IMR-90 (cell line): Measurements from ENCODE around the gene AGBL1. TPM values are rescaled to one million over a fixed set of nuclear protein-coding genes. Genes with fewer than 3 reads are reported as not detected.

Experiments
- ATAC-seq: fragments of 200-7000 bp; cut with Tn5 transposase; 2 replicates; pipeline ENCODE4 v1.9.1; 2020; ENCODE audit warnings: low read depth, mild to moderate bottlenecking, moderate library complexity
- BruUV-seq: library from RNA; stranded (reverse); fragments of 400-500 nt; replicated peaks from 2 replicates; lab custom pipeline; 2021; lab: Mats Ljungman, UMichigan
- CTCF ChIA-PET: fragments of 300-600 bp; formaldehyde crosslinking; extraction: SDS; loops from one replicate; lab custom pipeline; 2021; ENCODE audit warnings: antibody characterized with exemption; lab: Yijun Ruan, JAX
- POLR2A ChIA-PET: fragments of 300-600 bp; sonication (Branson Sonifier 250); formaldehyde crosslinking; loops from one replicate; lab custom pipeline; 2022; ENCODE audit warnings: antibody characterized with exemption; ENCODE audit not compliant: unreplicated experiment; lab: Charles Lee
- DNase-seq: peaks from one replicate; pipeline ENCODE4 v3.0.0; 2013
- H2AFZ ChIP-seq: replicated peaks from 2 replicates; pipeline ENCODE3; 2013; ENCODE audit warnings: low read length, mild to moderate bottlenecking; ENCODE audit not compliant: poor library complexity
- H2AK5ac ChIP-seq: 2 replicates; pipeline ENCODE4 v1.6.1; 2013; ENCODE audit warnings: low read depth, low read length, inconsistent platforms
- H2AK9ac ChIP-seq: replicated peaks from 2 replicates; pipeline ENCODE3; 2013; ENCODE audit warnings: mild to moderate bottlenecking, low read depth, low read length, moderate library complexity; ENCODE audit not compliant: poor library complexity
- H2BK120ac ChIP-seq: 2 replicates; pipeline ENCODE4 v1.6.1; 2013; ENCODE audit warnings: low read depth, low read length, inconsistent platforms
- H2BK15ac ChIP-seq: 3 replicates; pipeline ENCODE4 v1.6.1; 2013; ENCODE audit warnings: low read depth, low read length, inconsistent platforms
- H2BK20ac ChIP-seq: 2 replicates; pipeline ENCODE4 v1.6.1; 2013; ENCODE audit warnings: low read depth, mild to moderate bottlenecking, inconsistent platforms, low read length, moderate library complexity
- H2BK5ac ChIP-seq: 2 replicates; pipeline ENCODE4 v1.6.1; 2013; ENCODE audit warnings: mild to moderate bottlenecking, low read depth, low read length, inconsistent platforms; ENCODE audit not compliant: poor library complexity, severe bottlenecking
- H3K14ac ChIP-seq: replicated peaks from 2 replicates; pipeline ENCODE4 v1.6.1; 2013; ENCODE audit warnings: low read depth, low read length, inconsistent platforms
- H3K18ac ChIP-seq: 2 replicates; pipeline ENCODE4 v1.6.1; 2013; ENCODE audit warnings: low read depth, low read length, control low read depth
- H3K23ac ChIP-seq: 2 replicates; pipeline ENCODE4 v1.6.1; 2013; ENCODE audit warnings: low read depth, low read length, inconsistent platforms
- H3K27ac ChIP-seq: 2 replicates; pipeline ENCODE4 v1.5.1; 2013; ENCODE audit warnings: mild to moderate bottlenecking, control low read depth, low read length; ENCODE audit not compliant: insufficient read depth
- H3K27me3 ChIP-seq: 2 replicates; pipeline ENCODE4 v1.6.1; 2013; ENCODE audit warnings: low read length; ENCODE audit not compliant: control insufficient read depth, insufficient read depth
- H3K36me3 ChIP-seq: 2 replicates; pipeline ENCODE4 v1.6.1; 2013; ENCODE audit warnings: low read length, mixed read lengths; ENCODE audit not compliant: control insufficient read depth, insufficient read depth
- H3K4ac ChIP-seq: 2 replicates; pipeline ENCODE4 v1.6.1; 2013; ENCODE audit warnings: low read depth, low read length, inconsistent platforms
- H3K4me1 ChIP-seq: 2 replicates; pipeline ENCODE4 v1.6.1; 2013; ENCODE audit warnings: low read length, mixed read lengths; ENCODE audit not compliant: control insufficient read depth, insufficient read depth
- H3K4me2 ChIP-seq: 2 replicates; pipeline ENCODE4 v1.6.1; 2013; ENCODE audit warnings: low read depth, mild to moderate bottlenecking, control low read depth, low read length, moderate library complexity
- H3K4me3 ChIP-seq: 2 replicates; pipeline ENCODE4 v1.5.1; 2013; ENCODE audit warnings: low read depth, mild to moderate bottlenecking, control low read depth, low read length, moderate library complexity; ENCODE audit not compliant: insufficient read depth
- H3K56ac ChIP-seq: 2 replicates; pipeline ENCODE4 v1.6.1; 2013; ENCODE audit warnings: low read length, inconsistent platforms; ENCODE audit not compliant: insufficient read depth; ENCODE audit errors: extremely low read depth
- H3K79me1 ChIP-seq, 2 experiments: 2 replicates each; pipeline ENCODE4 v1.6.1; 2013; ENCODE audit warnings: low read length in 2 of 2, inconsistent platforms in 1 of 2, low read depth in 1 of 2
- H3K9ac ChIP-seq: 2 replicates; pipeline ENCODE4 v1.6.1; 2013; ENCODE audit warnings: low read depth, low read length, control low read depth
- H3K9me1 ChIP-seq: 2 replicates; pipeline ENCODE4 v1.6.1; 2013; ENCODE audit warnings: low read length, inconsistent platforms; ENCODE audit not compliant: insufficient read depth
- H3K9me3 ChIP-seq: 2 replicates; pipeline ENCODE4 v1.6.1; 2013; ENCODE audit warnings: low read length; ENCODE audit not compliant: control insufficient read depth, insufficient read depth
- H4K20me1 ChIP-seq: 2 replicates; pipeline ENCODE4 v1.6.1; 2013; ENCODE audit warnings: low read length, inconsistent platforms; ENCODE audit not compliant: insufficient read depth
- H4K5ac ChIP-seq: 2 replicates; pipeline ENCODE4 v1.6.1; 2013; ENCODE audit warnings: mild to moderate bottlenecking, low read depth, low read length, control low read depth
- H4K8ac ChIP-seq, 2 experiments: 2 replicates each; pipeline ENCODE4 v1.6.1; 2013; ENCODE audit warnings: low read depth in 2 of 2, low read length in 2 of 2, control low read depth in 1 of 2, inconsistent platforms in 1 of 2
- H4K91ac ChIP-seq: 2 replicates; pipeline ENCODE4 v1.6.1; 2013; ENCODE audit warnings: low read depth, low read length, inconsistent platforms; ENCODE audit not compliant: insufficient read depth
- BHLHE40 ChIP-seq: fragments of 150-350 bp; IDR thresholded peaks from 2 replicates; pipeline ENCODE4 v1.6.1; 2016; ENCODE audit warnings: mild to moderate bottlenecking, low read depth, low read length
- CHD1 ChIP-seq: IDR thresholded peaks from 2 replicates; pipeline ENCODE4 v1.6.1; 2012; ENCODE audit warnings: low read depth, low read length, improper control_type of control experiment
- CTCF ChIP-seq: conservative IDR thresholded peaks from 2 replicates; pipeline ENCODE4 v1.5.1; 2012; ENCODE audit warnings: mild to moderate bottlenecking, low read depth, low read length, improper control_type of control experiment
- MAFK ChIP-seq: IDR thresholded peaks from 2 replicates; pipeline ENCODE4 v1.6.1; 2012; ENCODE audit warnings: low read depth, low read length, improper control_type of control experiment
- MXI1 ChIP-seq: IDR thresholded peaks from 2 replicates; pipeline ENCODE4 v1.6.1; 2012; ENCODE audit warnings: low read depth, mild to moderate bottlenecking, low read length, moderate library complexity, borderline replicate concordance
- POLR2A ChIP-seq: IDR thresholded peaks from 2 replicates; pipeline ENCODE4 v1.6.1; 2012; ENCODE audit warnings: mild to moderate bottlenecking, low read depth, low read length
- RCOR1 ChIP-seq: IDR thresholded peaks from 2 replicates; pipeline ENCODE4 v1.6.1; 2012; ENCODE audit warnings: mild to moderate bottlenecking, low read length, improper control_type of control experiment; ENCODE audit not compliant: insufficient replicate concordance
- RFX5 ChIP-seq: IDR thresholded peaks from 2 replicates; pipeline ENCODE4 v1.8.0; 2012; ENCODE audit warnings: low read depth, mild to moderate bottlenecking, low read length, moderate library complexity
- USF2 ChIP-seq: fragments of 150-350 bp; IDR thresholded peaks from 2 replicates; pipeline ENCODE4 v1.6.1; 2017; ENCODE audit warnings: mild to moderate bottlenecking, antibody characterized with exemption, low read length, low read depth
- WGBS, 2 experiments: methylation state at CpG; one replicate each; pipeline versions ENCODE4 v1.1.5 to v1.1.7; 2013; ENCODE audit warnings: missing lambda C conversion rate in 2 of 2; ENCODE audit not compliant: insufficient read length in 1 of 2; ENCODE audit errors: extremely low coverage in 2 of 2; 5-methylcytosine and 5-hydroxymethylcytosine counted together
- dilution Hi-C: fragments of 300-500 bp; cut with HindIII; formaldehyde crosslinking; loops from one replicate; pipeline ENCODE4 v1.14.3; 2018; ENCODE audit warnings: low sequenced_read_pairs; ENCODE audit not compliant: unreplicated experiment
- in situ Hi-C: fragments of 300-500 bp; cut with MboI; formaldehyde crosslinking; loops from 3 replicates; pipeline ENCODE4 v1.14.3; 2019; ENCODE audit warnings: low sequenced_read_pairs, inconsistent platforms, mixed read lengths
- intact Hi-C: fragments of 100-400 bp; cut with micrococcal nuclease; formaldehyde crosslinking; loops from 2 replicates; pipeline ENCODE4 v1.10.0; 2022
- polyA plus RNA-seq, 3 experiments: library from polyadenylated mRNA; depleted of rRNA; stranded (reverse); fragments of >200 nt; gene quantifications; 2 replicates each; pipeline ENCODE4 v1.2.3, GENCODE V29; 2012; ENCODE audit warnings: low replicate concordance in 1 of 3
- total RNA-seq: library from RNA; depleted of rRNA; stranded (reverse); fragments of >200 nt; gene quantifications from 2 replicates; pipeline ENCODE4 v1.2.3, GENCODE V29; 2012

Gene AGBL1
- total and polyA plus RNA-seq, 2 of the 4 experiments (the other 2 are of a cell fraction): not detected

DNA sequence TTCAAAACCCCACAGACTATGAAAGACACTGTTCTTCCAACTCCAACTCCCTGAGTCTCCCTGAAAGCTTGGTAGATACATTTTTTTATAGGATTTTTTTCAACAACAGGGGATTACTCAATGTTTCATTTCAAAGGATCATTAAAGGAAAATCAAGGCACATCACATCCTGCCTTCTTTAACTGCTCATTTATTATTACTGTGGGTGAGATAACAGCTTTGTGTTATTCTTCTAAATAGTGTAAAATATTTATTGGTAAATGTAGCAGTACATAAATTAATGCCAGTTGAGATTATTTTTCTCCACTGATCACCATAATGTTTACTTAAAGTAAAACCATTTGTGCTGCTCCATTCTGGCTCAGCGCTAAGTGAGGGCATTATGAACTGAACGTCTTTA, 57.2 kb downstream of the AGBL1 start:
- CTCF ChIA-PET: no interaction called here
- in situ Hi-C loops: no loop called here

More for the DNA sequence above, 57.2 kb downstream of the AGBL1 start:
- Histone ChIP-seq H4K5ac (no peak overlapping the region), H3K36me3 (no peaks in the 10 kb centered on the region), H2AK9ac (no peak overlapping the region), H3K56ac (no peak overlapping the region), H3K23ac (no peak overlapping the region), H3K9me1 (no peaks in the 10 kb centered on the region), H2BK20ac (no peak overlapping the region), H4K91ac (no peak overlapping the region), H3K79me1 (no peaks in the 10 kb centered on the region), H2BK5ac (no peak overlapping the region), H4K8ac (no peak overlapping the region), H2BK120ac (no peak overlapping the region), H3K4me3 (no peak overlapping the region), H3K18ac (no peak overlapping the region), H2AK5ac (no peak overlapping the region), H3K4me2 (no peak overlapping the region), H3K9me3 (peaks cover 12% of the 10 kb centered on the region), H3K4ac (no peak overlapping the region), H3K4me1 (no peaks in the 10 kb centered on the region), H4K20me1 (no peaks in the 10 kb centered on the region), H3K27ac (no peak overlapping the region), H2AFZ (no peak overlapping the region), H3K27me3 (no peaks in the 10 kb centered on the region), H3K14ac (no peak overlapping the region), H3K9ac (no peak overlapping the region), H2BK15ac (no peak overlapping the region)
- intact Hi-C loops: no loop called here
- dilution Hi-C loops: no loop called here
- DNase-seq (no peak), ATAC-seq (no peak)
- POLR2A ChIA-PET: no interaction called here
- BruUV-seq: no TSS peak
- no peak for TF ChIP-seq USF2
- no peak for TF ChIP-seq RFX5
- TF ChIP-seq CTCF: no peak
- no peak for TF ChIP-seq RCOR1
- TF ChIP-seq CHD1: no peak
- no peak for TF ChIP-seq MXI1
- no peak for TF ChIP-seq BHLHE40
- TF ChIP-seq MAFK: no peak
- TF ChIP-seq POLR2A: no peak
- no CpG with 5 or more reads among the region's 2 CpGs for WGBS, 2 experiments
